Measurements from ENCODE around the gene CLCN3. TPM values are rescaled to one million over a fixed set of nuclear protein-coding genes. Genes with fewer than 3 reads are reported as not detected.

CLCN3 gene
- total RNA-seq, 1 experiment from 2014 or later, result 42.1 TPM

- Histone ChIP-seq H3K9me3 (no peaks in the 10 kb centered on the region), H3K36me3 (ENCODE audit: control insufficient read depth, insufficient read depth, low read length) (no peaks in the 10 kb centered on the region), H3K27me3 (replicated peaks; ENCODE audit: control insufficient read depth, insufficient read depth, low read length) (no peaks in the 10 kb centered on the region), H3K4me3 (ENCODE audit: low read depth, low read length) (peak overlapping the region; percentile 62), H3K4me1 (peaks cover 19% of the 10 kb centered on the region)
- POLR2A ChIA-PET, result interaction anchor here (0.5 to 2.2 kb wide), 4 partner anchors 8 to 49 kb away, joined by 3 to 19 read pairs (median 4); partner anchors contain the start of gene NEK1
- TSS peak; percentile 95 for BruUV-seq (replicated peaks)
- peak overlapping the region; percentile 95 for H3K27ac Mint-ChIP-seq (ENCODE audit: unreplicated experiment)
- no peaks in the 10 kb centered on the region for H3K9me3 Mint-ChIP-seq (ENCODE audit: unreplicated experiment)
- peak; percentile 69 to 72 for DNase-seq
- peak overlapping the region; percentile 84 for H3K4me3 Mint-ChIP-seq (ENCODE audit: unreplicated experiment)
- CTCF ChIA-PET, result interaction anchor here (0.7 to 1.0 kb wide), 2 partner anchors 40 to 609 kb away, joined by 3 to 4 read pairs; partner anchors contain the start of gene CBR4
- H3K27me3 Mint-ChIP-seq (ENCODE audit: insufficient read depth, unreplicated experiment), result no peaks in the 10 kb centered on the region
- intact Hi-C loops (cut with micrococcal nuclease; ENCODE audit: unreplicated experiment), result no loop called here
- H3K36me3 Mint-ChIP-seq (ENCODE audit: insufficient read depth, unreplicated experiment), result peaks cover 9% of the 10 kb centered on the region
- H3K4me1 Mint-ChIP-seq (ENCODE audit: low read depth, unreplicated experiment), result no peaks in the 10 kb centered on the region
- peak; percentile 57 to 58 for TF ChIP-seq CTCF (IDR thresholded peaks at IDR 0.05; ENCODE audit: insufficient read depth in 1 of 2, low read depth in 1 of 2, low read length in 1 of 2, severe bottlenecking in 1 of 2, unreplicated experiment in 1 of 2)
Observed at GRCh38 chr4:169619518-169619957, 840 bp upstream of the CLCN3 start.

- BruUV-seq (replicated peaks), result TSS peak; percentile 80
- CTCF ChIA-PET, result no interaction called here
- Histone ChIP-seq H3K36me3 (ENCODE audit: control insufficient read depth, insufficient read depth, low read length) (no peaks in the 10 kb centered on the region), H3K27me3 (replicated peaks; ENCODE audit: control insufficient read depth, insufficient read depth, low read length) (no peaks in the 10 kb centered on the region), H3K4me3 (ENCODE audit: low read depth, low read length) (peak overlapping the region; percentile 62), H3K4me1 (peaks cover 19% of the 10 kb centered on the region), H3K9me3 (no peaks in the 10 kb centered on the region)
- POLR2A ChIA-PET, result interaction anchor here (2.2 kb wide), 1 partner anchor 39 kb away, joined by 19 read pairs; no protein-coding TSS in a partner anchor
- peak in 1 of 2 experiments; percentile 15 for DNase-seq
- Mint-ChIP-seq H3K27me3 (ENCODE audit: insufficient read depth, unreplicated experiment) (no peaks in the 10 kb centered on the region), H3K36me3 (ENCODE audit: insufficient read depth, unreplicated experiment) (peaks cover 9% of the 10 kb centered on the region), H3K9me3 (ENCODE audit: unreplicated experiment) (no peaks in the 10 kb centered on the region), H3K4me3 (ENCODE audit: unreplicated experiment) (peak overlapping the region; percentile 84), H3K4me1 (ENCODE audit: low read depth, unreplicated experiment) (no peaks in the 10 kb centered on the region), H3K27ac (ENCODE audit: unreplicated experiment) (peak overlapping the region; percentile 95)
- intact Hi-C loops (cut with micrococcal nuclease; ENCODE audit: unreplicated experiment), result loop anchor here (1.0 to 5.0 kb wide), 4 partner anchors 9 to 549 kb away; partner anchors contain the start of gene NEK1
- TF ChIP-seq CTCF (IDR thresholded peaks at IDR 0.05; ENCODE audit: insufficient read depth in 1 of 2, low read depth in 1 of 2, low read length in 1 of 2, severe bottlenecking in 1 of 2, unreplicated experiment in 1 of 2), result no peak
Observed at GRCh38 chr4:169620880-169621248, 486 bp downstream of the CLCN3 start.

GRCh38 chr4:169621731-169622492, 1.5 kb downstream of the CLCN3 start:
- ChIA-PET CTCF (no interaction called here), POLR2A (no interaction called here)
- TF ChIP-seq CTCF (IDR thresholded peaks at IDR 0.05; ENCODE audit: insufficient read depth in 1 of 2, low read depth in 1 of 2, low read length in 1 of 2, severe bottlenecking in 1 of 2, unreplicated experiment in 1 of 2), result no peak
- H3K4me1 ChIP-seq, result peaks cover 19% of the 10 kb centered on the region
- peak overlapping the region; percentile 84 for H3K4me3 Mint-ChIP-seq (ENCODE audit: unreplicated experiment)
- no peaks in the 10 kb centered on the region for H3K4me1 Mint-ChIP-seq (ENCODE audit: low read depth, unreplicated experiment)
- peaks cover 9% of the 10 kb centered on the region for H3K36me3 Mint-ChIP-seq (ENCODE audit: insufficient read depth, unreplicated experiment)
- no peaks in the 10 kb centered on the region for H3K9me3 Mint-ChIP-seq (ENCODE audit: unreplicated experiment)
- peak overlapping the region; percentile 62 for H3K4me3 ChIP-seq (ENCODE audit: low read depth, low read length)
- H3K27me3 Mint-ChIP-seq (ENCODE audit: insufficient read depth, unreplicated experiment), result no peaks in the 10 kb centered on the region
- no peak for DNase-seq
- no peaks in the 10 kb centered on the region for H3K36me3 ChIP-seq (ENCODE audit: control insufficient read depth, insufficient read depth, low read length)
- no TSS peak for BruUV-seq (replicated peaks)
- no peak overlapping the region for H3K27ac Mint-ChIP-seq (ENCODE audit: unreplicated experiment)
- H3K27me3 ChIP-seq (replicated peaks; ENCODE audit: control insufficient read depth, insufficient read depth, low read length), result no peaks in the 10 kb centered on the region
- H3K9me3 ChIP-seq, result no peaks in the 10 kb centered on the region
- intact Hi-C loops (cut with micrococcal nuclease; ENCODE audit: unreplicated experiment), result loop anchor here (2.0 to 5.0 kb wide), 2 partner anchors 13 to 550 kb away; no protein-coding TSS in a partner anchor

All from Caco-2 (cell line).